ENCODE measurements around the gene TBL1X. TPM values are rescaled to one million over a fixed set of nuclear protein-coding genes. Genes with fewer than 3 reads are reported as not detected.

TBL1X gene
- total and polyA plus RNA-seq, 2 of the 4 experiments (the other 2 are of a cell fraction) = 16.2 to 20.8 TPM

GRCh38 chrX:9676306-9676705 lies 211.4 kb downstream of the TBL1X start:
- ATAC-seq (ENCODE audit: low read depth) = no peak
- H3K14ac ChIP-seq (replicated peaks; ENCODE audit: low read depth, low read length) = no peak overlapping the region
- H3K9me1 ChIP-seq (ENCODE audit: insufficient read depth, low read length) = peaks cover 6% of the 10 kb centered on the region
- TF ChIP-seq FOS (IDR thresholded peaks at IDR 0.05; ENCODE audit: low read depth, low read length) (no peak), RFX5 (IDR thresholded peaks at IDR 0.05; ENCODE audit: low read depth, low read length) (no peak), BHLHE40 (IDR thresholded peaks at IDR 0.05; ENCODE audit: low read depth, low read length) (no peak), SMC3 (IDR thresholded peaks at IDR 0.05; ENCODE audit: low read depth, low read length) (no peak), MAZ (IDR thresholded peaks at IDR 0.05; ENCODE audit: borderline replicate concordance, low read depth, low read length) (no peak), CTCF (conservative IDR thresholded peaks at IDR 0.05; ENCODE audit: low read depth, low read length) (no peak), RCOR1 (IDR thresholded peaks at IDR 0.05; ENCODE audit: insufficient replicate concordance, low read length) (no peak), USF2 (IDR thresholded peaks at IDR 0.05; ENCODE audit: low read depth, low read length) (no peak), NFE2L2 (IDR thresholded peaks at IDR 0.05; ENCODE audit: low read depth, low read length) (no peak), ELK1 (IDR thresholded peaks at IDR 0.05; ENCODE audit: borderline replicate concordance, low read depth, low read length) (no peak), CEBPB (IDR thresholded peaks at IDR 0.05; ENCODE audit: low read depth, low read length) (no peak), MAFK (IDR thresholded peaks at IDR 0.05; ENCODE audit: low read depth, low read length) (no peak), RAD21 (IDR thresholded peaks at IDR 0.05; ENCODE audit: low read length) (no peak), POLR2A (IDR thresholded peaks at IDR 0.05; ENCODE audit: low read depth, low read length) (no peak), MXI1 (IDR thresholded peaks at IDR 0.05; ENCODE audit: borderline replicate concordance, low read depth, low read length) (no peak), CHD1 (IDR thresholded peaks at IDR 0.05; ENCODE audit: low read depth, low read length) (no peak)
- intact Hi-C loops (cut with micrococcal nuclease) (no loop called here), in situ Hi-C loops (cut with MboI; ENCODE audit: low sequenced_read_pairs) (no loop called here), dilution Hi-C loops (cut with HindIII; ENCODE audit: low sequenced_read_pairs, unreplicated experiment) (no loop called here)
- ChIA-PET POLR2A (ENCODE audit: unreplicated experiment) (no interaction called here), CTCF (no interaction called here)
- H3K18ac ChIP-seq (ENCODE audit: low read depth, low read length) = no peak overlapping the region
- no peak overlapping the region for H4K5ac ChIP-seq (ENCODE audit: low read depth, low read length)
- H4K20me1 ChIP-seq (ENCODE audit: insufficient read depth, low read length) = no peaks in the 10 kb centered on the region
- peaks cover 6% of the 10 kb centered on the region for H3K36me3 ChIP-seq (ENCODE audit: control insufficient read depth, insufficient read depth, low read length)
- no peak overlapping the region for H3K27ac ChIP-seq (ENCODE audit: insufficient read depth, low read length)
- H3K4ac ChIP-seq (ENCODE audit: low read depth, low read length) = no peak overlapping the region
- BruUV-seq (replicated peaks) = no TSS peak
- H3K4me2 ChIP-seq (ENCODE audit: low read depth, low read length) = no peak overlapping the region
- H2AFZ ChIP-seq (replicated peaks; ENCODE audit: low read length, poor library complexity) = no peak overlapping the region
- no peak overlapping the region for H4K91ac ChIP-seq (ENCODE audit: insufficient read depth, low read depth, low read length)
- H3K27me3 ChIP-seq (ENCODE audit: control insufficient read depth, insufficient read depth, low read length) = no peaks in the 10 kb centered on the region
- no CpG with 5 or more reads among the region's 13 CpGs for WGBS, 2 experiments (ENCODE audit: extremely low coverage in 2 of 2, insufficient read length in 1 of 2)
- no peak overlapping the region for H3K4me3 ChIP-seq (ENCODE audit: insufficient read depth, low read depth, low read length)
- H3K9me3 ChIP-seq (ENCODE audit: control insufficient read depth, insufficient read depth, low read length) = peaks cover 3% of the 10 kb centered on the region; the same call in 1 of the 2 replicates
- H3K79me1 ChIP-seq (ENCODE audit: low read depth in 1 of 2, low read length in 2 of 2) = peaks cover 8 to 57% of the 10 kb centered on the region in 2 experiments
- no peak overlapping the region for H2AK9ac ChIP-seq (replicated peaks; ENCODE audit: low read depth, low read length, poor library complexity)
- H2AK5ac ChIP-seq (ENCODE audit: low read depth, low read length) = no peak overlapping the region
- H3K56ac ChIP-seq (ENCODE audit: extremely low read depth, insufficient read depth, low read length) = no peak overlapping the region
- no peak overlapping the region for H2BK20ac ChIP-seq (ENCODE audit: low read depth, low read length)
- no peak overlapping the region for H3K23ac ChIP-seq (ENCODE audit: low read depth, low read length)
- H4K8ac ChIP-seq (ENCODE audit: low read depth in 2 of 2, low read length in 2 of 2) = no peak overlapping the region
- H3K9ac ChIP-seq (ENCODE audit: low read depth, low read length) = no peak overlapping the region
- DNase-seq = no peak
- H2BK5ac ChIP-seq (ENCODE audit: low read depth, low read length, poor library complexity, severe bottlenecking) = no peak overlapping the region
- no peak overlapping the region for H2BK120ac ChIP-seq (ENCODE audit: low read depth, low read length)
- H3K4me1 ChIP-seq (ENCODE audit: control insufficient read depth, insufficient read depth, low read length) = no peaks in the 10 kb centered on the region; the same call in 1 of the 2 replicates
- H2BK15ac ChIP-seq (ENCODE audit: low read depth, low read length) = no peak overlapping the region

Data from IMR-90 (cell line).